OCI-M1 (cell line): ENCODE measurements around the gene CYP51A1.
"Not testable (repeated sequence)": the region's sequence is repeated elsewhere in the genome, so short reads cannot be mapped to it uniquely, and the experiment has no call there.

Experiments
- DNase-seq: peaks from one replicate; lab custom pipeline; 2025; lab: John Stamatoyannopoulos, UW

CYP51A1 gene

GRCh38 chr7:92131093-92131492, 3.2 kb downstream of the CYP51A1 start:
- no peak for DNase-seq

DNA sequence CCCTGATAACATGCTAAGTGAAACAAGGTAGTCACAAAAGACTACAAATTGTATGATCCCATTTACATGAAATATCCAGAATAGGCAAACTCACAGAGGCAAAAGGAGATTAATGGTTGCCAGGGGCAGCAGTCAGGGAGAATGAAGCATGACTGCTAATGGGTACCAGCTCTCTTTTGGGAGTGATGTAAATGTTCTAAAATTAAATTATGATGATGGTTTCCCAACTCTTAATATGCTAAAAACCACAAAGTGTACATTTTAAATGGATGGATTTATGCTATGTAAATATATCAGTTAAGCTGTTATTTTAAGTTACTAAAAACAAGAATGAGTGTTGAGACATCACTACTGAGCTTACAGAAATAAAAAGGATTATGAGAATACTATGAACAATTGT, 12.6 kb downstream of the CYP51A1 start:
- no peak for DNase-seq

DNA sequence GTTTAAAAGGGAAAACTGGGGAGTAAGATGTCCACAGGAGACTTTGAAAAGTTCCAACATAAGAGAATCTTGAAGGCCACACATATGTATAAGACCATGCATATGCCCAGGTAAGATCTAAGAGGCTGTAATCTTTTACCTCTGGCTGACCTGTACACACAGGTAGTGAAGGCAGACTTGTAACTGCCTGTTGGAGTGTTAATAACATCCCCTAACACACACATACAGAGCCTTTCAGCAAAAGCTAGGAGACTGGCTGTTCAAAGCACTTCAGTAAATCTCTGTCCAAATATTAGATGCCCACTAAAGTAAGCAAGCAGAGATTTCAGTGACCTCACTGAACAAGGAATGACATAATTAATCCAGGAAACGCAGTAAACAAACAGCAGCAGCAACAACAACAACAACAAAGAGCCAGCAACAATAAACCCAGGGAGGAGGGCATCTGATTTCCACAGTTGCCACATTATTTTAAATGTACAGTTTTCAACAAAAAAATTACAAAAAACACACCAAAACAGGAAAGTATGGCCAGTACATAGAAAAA, 15.0 kb downstream of the CYP51A1 start:
- no peak for DNase-seq

- DNase-seq, result no peak
Measured at GRCh38 chr7:92116949-92117348, 17.3 kb downstream of the CYP51A1 start.

GRCh38 chr7:92115821-92116220, 18.5 kb downstream of the CYP51A1 start:
- no peak for DNase-seq

DNA sequence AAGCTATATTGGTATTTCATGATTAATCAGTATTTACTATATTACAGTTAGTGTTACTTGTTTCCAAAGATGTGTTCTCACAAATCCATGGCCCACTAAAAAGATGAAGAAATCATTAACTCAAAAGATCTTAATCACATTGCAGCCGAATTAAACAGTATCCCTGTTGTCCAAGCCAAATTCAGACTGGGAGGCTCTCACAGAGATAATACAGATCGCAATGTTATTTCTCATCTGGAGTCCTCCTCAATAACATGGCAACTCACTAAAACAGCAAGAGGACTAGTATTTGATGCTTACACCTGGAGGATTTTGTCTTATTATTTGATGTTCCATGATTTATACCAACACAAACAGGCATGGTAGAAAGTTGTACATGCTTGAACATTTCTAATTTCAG, 23.4 kb downstream of the CYP51A1 start:
- DNase-seq, result no peak

GRCh38 chr7:92108821-92109220, 25.5 kb downstream of the CYP51A1 start:
- no peak for DNase-seq

DNA sequence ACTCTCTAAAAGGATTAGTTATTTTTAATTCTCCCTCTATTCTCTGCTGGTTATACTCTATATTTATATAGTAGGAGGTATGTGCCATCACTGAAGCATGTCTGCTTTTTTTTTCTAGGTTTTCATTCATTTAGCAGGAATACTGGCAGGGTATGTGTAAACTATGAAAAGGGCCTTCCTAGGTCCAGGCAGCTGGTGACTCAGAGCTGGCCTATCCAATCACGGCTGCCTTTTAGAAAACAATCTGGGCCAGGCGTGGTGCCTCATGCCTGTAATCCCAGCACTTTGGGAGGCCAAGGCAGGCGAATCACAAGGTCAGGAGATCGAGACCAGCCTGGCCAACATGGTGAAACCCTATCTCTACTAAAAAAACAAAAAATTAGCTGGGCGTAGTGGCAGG, 31.4 kb downstream of the CYP51A1 start:
- not testable (repeated sequence) for DNase-seq

DNA sequence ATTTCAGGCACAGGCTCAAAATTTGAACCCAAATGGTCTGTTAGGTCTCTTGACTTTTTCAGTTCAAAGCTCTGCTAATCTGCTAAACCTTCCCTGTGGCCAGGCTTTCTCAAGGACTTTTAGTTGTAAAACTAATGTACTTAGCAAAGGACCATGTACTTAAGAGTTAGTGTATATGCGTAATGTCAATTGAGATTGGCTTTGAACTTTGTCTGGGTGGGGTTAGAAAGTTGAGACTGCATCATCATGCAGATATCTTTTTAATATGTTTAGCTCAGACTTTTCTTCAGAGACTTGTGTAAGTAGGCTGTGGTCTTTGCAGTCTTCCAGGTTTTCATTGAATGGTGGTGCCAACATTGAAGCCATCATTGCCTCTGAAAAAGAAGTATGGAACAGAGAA, 33.7 kb downstream of the CYP51A1 start:
- no peak for DNase-seq

- DNase-seq, result no peak
Measured at GRCh38 chr7:92095380-92095779, 38.9 kb downstream of the CYP51A1 start.

- DNase-seq, result no peak
Measured at GRCh38 chr7:92092210-92092609, 42.1 kb downstream of the CYP51A1 start.

DNA sequence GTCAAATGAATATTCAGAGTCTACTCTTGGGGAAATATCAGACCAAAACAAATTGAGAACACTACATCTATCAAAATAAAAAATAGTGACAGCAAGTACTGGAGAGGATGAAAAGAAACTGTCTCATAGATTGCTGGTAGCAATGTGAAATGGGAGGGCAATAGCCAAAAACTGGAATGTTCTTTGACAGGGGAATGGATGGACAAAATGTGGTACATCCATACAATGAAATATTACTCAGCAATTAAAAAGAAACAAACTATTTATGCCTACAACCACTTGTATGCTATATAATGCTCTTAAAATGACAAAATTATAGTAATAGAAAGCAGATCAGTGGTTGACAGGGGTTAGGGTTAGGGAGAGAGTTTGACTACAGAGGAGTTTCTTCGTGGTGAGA, 46.0 kb downstream of the CYP51A1 start:
- DNase-seq, result no peak

- not testable (repeated sequence) for DNase-seq
Measured at GRCh38 chr7:92083922-92084321, 50.4 kb downstream of the CYP51A1 start.

DNA sequence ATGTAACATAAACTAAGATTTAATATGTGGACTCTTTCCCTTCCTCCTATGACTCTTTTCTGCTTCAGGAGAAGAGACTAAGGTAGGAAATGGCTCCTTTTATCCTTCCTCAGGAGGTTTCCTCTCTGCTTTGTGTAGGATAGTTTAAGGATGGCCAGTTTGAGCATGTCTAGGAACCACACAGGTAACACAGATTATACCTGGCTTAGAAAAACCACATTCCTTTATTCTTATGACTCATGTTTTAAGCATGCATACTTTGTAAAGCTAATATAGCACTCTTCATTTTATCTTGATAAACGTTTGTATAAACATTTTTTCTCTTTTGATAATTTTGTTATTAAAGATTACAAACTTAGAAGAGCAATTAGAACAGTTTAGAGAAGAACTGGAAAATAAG, 57.8 kb downstream of the CYP51A1 start:
- no peak for DNase-seq

DNA sequence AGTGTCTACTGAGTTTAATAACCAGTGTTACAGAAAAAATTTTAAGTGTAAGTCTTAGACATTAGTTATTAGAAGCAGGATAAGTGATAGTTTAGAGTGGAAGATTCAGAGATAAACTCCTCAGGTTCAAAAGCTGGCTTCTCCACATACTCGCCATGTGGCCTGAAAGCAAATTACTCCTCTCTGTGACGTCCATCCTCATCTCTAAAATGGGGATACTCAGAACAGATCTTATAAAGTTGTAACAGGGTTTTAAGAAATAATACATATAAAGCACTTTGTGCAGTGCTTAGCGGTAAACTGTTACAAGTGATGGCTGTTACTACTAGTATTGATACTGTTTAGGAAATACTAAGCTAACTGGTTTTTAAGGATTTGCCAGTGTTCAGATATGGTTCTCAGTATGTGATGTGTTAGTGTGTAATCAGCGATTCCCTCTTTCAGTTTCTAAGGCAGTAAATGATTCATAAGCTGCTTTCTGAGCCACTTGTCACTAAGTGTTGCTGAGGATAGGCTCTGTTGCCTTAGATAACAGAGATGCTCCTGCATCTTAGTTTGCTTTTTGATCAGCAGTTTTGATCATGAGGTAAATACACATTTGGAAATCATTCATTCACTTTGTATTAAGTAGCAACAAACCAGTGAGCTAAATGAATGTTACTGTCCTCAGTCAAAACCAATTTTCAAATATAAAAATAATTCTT, 58.7 kb downstream of the CYP51A1 start:
- no peak for DNase-seq

DNA sequence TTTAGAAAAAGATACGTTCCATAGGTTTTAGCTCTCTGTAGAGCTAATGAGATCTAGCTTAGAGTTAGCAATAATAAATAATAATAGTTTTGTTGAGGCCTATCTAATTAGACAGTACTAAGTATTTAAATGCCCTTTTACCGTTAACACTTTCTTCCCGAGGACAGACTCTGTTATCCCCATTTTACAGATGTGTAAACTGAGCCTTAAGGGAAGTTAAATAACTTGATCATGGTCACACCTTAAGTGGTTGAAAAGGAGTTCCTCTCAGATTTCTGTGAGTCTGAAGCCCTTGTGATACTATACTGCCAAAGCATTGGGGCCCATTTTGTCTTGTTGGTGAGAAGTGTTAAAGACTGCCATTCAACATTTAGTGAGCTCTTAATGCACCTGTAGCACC, 61.6 kb downstream of the CYP51A1 start:
- no peak for DNase-seq

DNA sequence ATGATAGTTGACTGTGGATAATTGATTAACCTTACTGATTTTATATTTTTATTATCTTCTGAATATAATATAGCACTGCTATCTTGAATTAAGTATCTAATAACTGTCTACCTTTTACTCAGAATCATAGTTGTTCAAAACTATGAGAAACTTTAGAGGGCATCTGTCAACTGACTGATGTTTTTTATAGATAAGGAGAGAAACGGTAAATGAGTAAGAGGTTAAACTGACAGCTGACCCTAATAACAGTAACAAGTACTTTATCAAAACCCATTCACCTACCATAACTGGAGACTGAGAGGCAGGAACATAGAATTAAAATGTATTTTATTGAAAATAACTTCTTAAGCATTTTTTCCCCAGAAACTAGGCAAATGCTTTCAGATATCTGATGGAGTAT, 62.2 kb downstream of the CYP51A1 start:
- no peak for DNase-seq

DNA sequence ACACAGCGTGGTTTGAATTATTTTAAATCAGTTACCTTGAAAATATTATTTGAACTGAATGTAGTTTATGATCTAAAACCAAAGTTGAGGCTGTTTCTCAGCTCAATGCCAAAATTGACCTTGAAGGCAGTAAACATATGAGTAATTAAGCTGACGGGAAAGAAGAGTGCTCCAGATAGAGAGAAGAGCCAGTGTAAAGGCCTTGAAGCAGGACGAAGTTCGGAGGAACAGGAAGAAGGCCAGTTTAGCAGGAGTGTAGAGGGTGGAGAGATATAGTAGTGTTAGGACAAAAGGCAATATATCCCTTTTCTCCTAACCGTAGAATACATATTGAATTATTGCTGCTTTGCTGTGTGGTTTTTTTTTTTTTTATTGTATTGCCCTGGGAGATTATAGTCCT, 63.2 kb downstream of the CYP51A1 start:
- no peak for DNase-seq

- DNase-seq, result no peak
Measured at GRCh38 chr7:92064438-92065029, 69.7 kb downstream of the CYP51A1 start.
